H1 (cell line): ENCODE measurements around the gene DENND1A. TPM values are rescaled to one million over a fixed set of nuclear protein-coding genes. Genes with fewer than 3 reads are reported as not detected.

Experiments used
- CTCF ChIA-PET: fragments of 300-600 bp; sonication (Branson Sonifier 250); formaldehyde crosslinking; loops from one replicate; lab custom pipeline; 2021; ENCODE audit not compliant: partially characterized antibody; lab: Charles Lee
- POLR2A ChIA-PET: fragments of 300-600 bp; sonication (Branson Sonifier 250); formaldehyde crosslinking; loops from one replicate; lab custom pipeline; 2021; ENCODE audit warnings: inconsistent platforms; ENCODE audit not compliant: partially characterized antibody; lab: Charles Lee
- DNase-seq, 2 experiments: peaks; one replicate each; pipeline versions ENCODE4 v3.0.0 to v3.0.0-alpha.2; 2010 to 2022; ENCODE audit warnings: low spot score in 2 of 2, low read depth in 1 of 2, mixed read lengths in 1 of 2
- FAIRE-seq: peaks from 2 replicates; lab custom pipeline; 2011; peaks lifted over from hg19 to GRCh38; lab: Jason Lieb, UNC
- H2AFZ ChIP-seq: 2 replicates; pipeline ENCODE4 v1.8.1; 2012; ENCODE audit warnings: low read length, inconsistent platforms
- H2AK5ac ChIP-seq: 2 replicates; pipeline ENCODE4 v1.6.1; 2013; ENCODE audit warnings: low read depth, low read length
- H2BK120ac ChIP-seq: replicated peaks from 2 replicates; pipeline ENCODE3; 2013; ENCODE audit warnings: low read depth, low read length, inconsistent platforms
- H2BK12ac ChIP-seq: 2 replicates; pipeline ENCODE4 v1.6.1; 2013; ENCODE audit warnings: low read depth, low read length
- H2BK15ac ChIP-seq: 2 replicates; pipeline ENCODE4 v1.6.1; 2013; ENCODE audit warnings: low read length
- H2BK20ac ChIP-seq: 2 replicates; pipeline ENCODE4 v1.6.1; 2013; ENCODE audit warnings: low read length
- H2BK5ac ChIP-seq: 2 replicates; pipeline ENCODE4 v1.6.1; 2013; ENCODE audit warnings: low read depth, low read length
- H3K14ac ChIP-seq: 2 replicates; pipeline ENCODE4 v1.6.1; 2013; ENCODE audit warnings: inconsistent platforms; ENCODE audit not compliant: insufficient read length
- H3K18ac ChIP-seq: 2 replicates; pipeline ENCODE4 v1.6.1; 2013; ENCODE audit warnings: low read length; ENCODE audit errors: extremely low read depth
- H3K23ac ChIP-seq: 2 replicates; pipeline ENCODE4 v1.6.1; 2013; ENCODE audit warnings: inconsistent platforms; ENCODE audit not compliant: insufficient read length
- H3K23me2 ChIP-seq: 2 replicates; pipeline ENCODE4 v1.6.1; 2013; ENCODE audit warnings: low read depth, low read length
- H3K27ac ChIP-seq: 2 replicates; pipeline ENCODE4 v1.6.1; 2011; ENCODE audit warnings: low read depth, low read length, inconsistent platforms
- H3K27me3 ChIP-seq, 4 experiments: replicated peaks in 1 of 4; 1 replicate in 1 of 4; 2 replicates in 3 of 4; pipeline versions ENCODE4 v1.6.1 to v1.8.1; 2011 to 2013; ENCODE audit warnings: low read length in 3 of 4, mild to moderate bottlenecking in 3 of 4, inconsistent platforms in 2 of 4, mixed read lengths in 2 of 4, moderate library complexity in 1 of 4; ENCODE audit not compliant: control insufficient read depth in 3 of 4, insufficient read depth in 3 of 4; ENCODE audit errors: extremely low read depth in 1 of 4
- H3K36me3 ChIP-seq, 4 experiments: 2 replicates each; pipeline versions ENCODE4 v1.6.1 to v1.8.1; 2011 to 2013; ENCODE audit warnings: mild to moderate bottlenecking in 4 of 4, low read length in 3 of 4, moderate library complexity in 2 of 4, control low read depth in 1 of 4, inconsistent platforms in 1 of 4; ENCODE audit not compliant: insufficient read depth in 4 of 4, control insufficient read depth in 2 of 4
- H3K4ac ChIP-seq: replicated peaks from 2 replicates; pipeline ENCODE3; 2013; ENCODE audit warnings: low read length, low read depth, mixed read lengths, inconsistent platforms; ENCODE audit not compliant: insufficient read length
- H3K4me1 ChIP-seq, 4 experiments: replicated peaks in 1 of 4; 1 replicate in 1 of 4; 2 replicates in 3 of 4; pipeline versions ENCODE4 v1.6.1 to v1.8.1; 2011 to 2013; ENCODE audit warnings: low read length in 3 of 4, inconsistent platforms in 2 of 4, mixed read lengths in 1 of 4; ENCODE audit not compliant: insufficient read depth in 4 of 4, control insufficient read depth in 3 of 4
- H3K4me2 ChIP-seq, 2 experiments: 2 replicates each; pipeline versions ENCODE4 v1.6.1 to v1.8.1; 2011 to 2013; ENCODE audit warnings: low read depth in 2 of 2, low read length in 2 of 2, control low read depth in 1 of 2, inconsistent platforms in 1 of 2, mild to moderate bottlenecking in 1 of 2; ENCODE audit not compliant: insufficient read depth in 1 of 2
- H3K4me3 ChIP-seq, 4 experiments: fragments of 200-600, 300-600 bp in 1 of 4; sonication (generic), shearing (Covaris generic), sonication (Bioruptor Twin) in 1 of 4; 2 replicates each; pipeline versions ENCODE4 v1.5.1 to v1.8.1; 2011 to 2016; ENCODE audit warnings: low read length in 4 of 4, low read depth in 3 of 4, control low read depth in 2 of 4, inconsistent platforms in 2 of 4, mild to moderate bottlenecking in 2 of 4, mixed read lengths in 1 of 4, moderate library complexity in 1 of 4; ENCODE audit not compliant: insufficient read depth in 2 of 4; ENCODE audit errors: extremely low read depth in 1 of 4
- H3K56ac ChIP-seq: replicated peaks from 2 replicates; pipeline ENCODE3; 2013; ENCODE audit warnings: low read depth, mild to moderate bottlenecking, mixed read lengths, low read length, inconsistent platforms; ENCODE audit not compliant: insufficient read length
- H3K79me1 ChIP-seq: 2 replicates; pipeline ENCODE4 v1.6.1; 2013; ENCODE audit warnings: low read depth, low read length, control low read depth
- H3K79me2 ChIP-seq, 2 experiments: 2 replicates each; pipeline versions ENCODE4 v1.6.1 to v1.8.1; 2012 to 2013; ENCODE audit warnings: low read length in 2 of 2, mild to moderate bottlenecking in 2 of 2, inconsistent platforms in 1 of 2; ENCODE audit not compliant: insufficient read depth in 2 of 2, control insufficient read depth in 1 of 2
- H3K9ac ChIP-seq, 4 experiments: replicated peaks in 1 of 4; 1 replicate in 1 of 4; 2 replicates in 3 of 4; pipeline versions ENCODE4 v1.6.1 to v1.8.1; 2011 to 2013; ENCODE audit warnings: low read depth in 3 of 4, low read length in 3 of 4, control low read depth in 2 of 4, mild to moderate bottlenecking in 2 of 4, moderate library complexity in 2 of 4, inconsistent platforms in 1 of 4; ENCODE audit errors: extremely low read depth in 1 of 4
- H3K9me3 ChIP-seq, 2 experiments: 2 replicates each; pipeline versions ENCODE4 v1.6.1 to v1.8.1; 2012 to 2013; ENCODE audit warnings: mild to moderate bottlenecking in 2 of 2, moderate library complexity in 2 of 2, control low read depth in 1 of 2, inconsistent platforms in 1 of 2, low read depth in 1 of 2, low read length in 1 of 2, mixed read lengths in 1 of 2; ENCODE audit not compliant: insufficient read depth in 2 of 2
- H4K20me1 ChIP-seq, 2 experiments: replicated peaks in 1 of 2; 2 replicates each; pipeline versions ENCODE3 to v1.8.1; 2011 to 2013; ENCODE audit warnings: inconsistent platforms in 2 of 2, low read length in 2 of 2, mild to moderate bottlenecking in 1 of 2; ENCODE audit not compliant: insufficient read depth in 2 of 2, control insufficient read depth in 1 of 2
- H4K5ac ChIP-seq: 2 replicates; pipeline ENCODE4 v1.6.1; 2013; ENCODE audit warnings: low read length, low read depth, mixed read lengths, inconsistent platforms; ENCODE audit not compliant: insufficient read length
- H4K8ac ChIP-seq: 2 replicates; pipeline ENCODE4 v1.8.0; 2013; ENCODE audit warnings: mild to moderate bottlenecking, moderate library complexity, low read length, inconsistent platforms; ENCODE audit not compliant: insufficient read depth; ENCODE audit errors: extremely low read depth
- H4K91ac ChIP-seq: replicated peaks from 2 replicates; pipeline ENCODE3; 2013; ENCODE audit warnings: low read length, mixed read lengths, inconsistent platforms; ENCODE audit not compliant: insufficient read length
- BRCA1 ChIP-seq: IDR thresholded peaks from 2 replicates; pipeline ENCODE4 v1.6.1; 2012; ENCODE audit warnings: low read depth, low read length, improper control_type of control experiment
- CTBP2 ChIP-seq: IDR thresholded peaks from 2 replicates; pipeline ENCODE4 v1.7.0; 2011; ENCODE audit warnings: borderline replicate concordance, mild to moderate bottlenecking, moderate library complexity, mixed read lengths, low read length; ENCODE audit not compliant: insufficient read depth, insufficient read length
- FOSL1 ChIP-seq: IDR thresholded peaks from 2 replicates; pipeline ENCODE4 v1.6.1; 2011; ENCODE audit warnings: mild to moderate bottlenecking, low read depth, low read length, moderate library complexity; ENCODE audit not compliant: insufficient read depth
- KDM5A ChIP-seq: fragments of 200-600 bp; IDR thresholded peaks from 2 replicates; pipeline ENCODE4 v1.7.1; 2012; ENCODE audit warnings: mild to moderate bottlenecking, low read length, inconsistent platforms, mixed read lengths
- POLR2A ChIP-seq, 2 experiments: IDR thresholded peaks; 1 replicate in 1 of 2; 2 replicates in 1 of 2; pipeline ENCODE4 v1.6.1; 2011; ENCODE audit warnings: low read depth in 2 of 2, low read length in 2 of 2, mild to moderate bottlenecking in 2 of 2; ENCODE audit errors: control extremely low read depth in 1 of 2
- RAD21 ChIP-seq, 2 experiments: IDR thresholded peaks in 1 of 2; conservative IDR thresholded peaks in 1 of 2; 2 replicates each; pipeline ENCODE4 v1.6.1; 2011; ENCODE audit warnings: low read depth in 2 of 2, low read length in 2 of 2, improper control_type of control experiment in 1 of 2, inconsistent platforms in 1 of 2, mild to moderate bottlenecking in 1 of 2, moderate library complexity in 1 of 2
- SP1 ChIP-seq: IDR thresholded peaks from 2 replicates; pipeline ENCODE4 v1.6.1; 2011; ENCODE audit warnings: low read depth, low read length
- SP2 ChIP-seq: IDR thresholded peaks from 2 replicates; pipeline ENCODE4 v1.6.1; 2012; ENCODE audit warnings: mild to moderate bottlenecking, low read length, inconsistent platforms
- SUZ12 ChIP-seq: fragments of 200-600 bp; sonication (generic); IDR thresholded peaks from 2 replicates; pipeline ENCODE4 v1.6.1; 2012; ENCODE audit warnings: mild to moderate bottlenecking, inconsistent platforms, low read length, moderate library complexity, mixed read lengths
- TCF12 ChIP-seq: IDR thresholded peaks from 2 replicates; pipeline ENCODE4 v1.6.1; 2011; ENCODE audit warnings: low read depth, mild to moderate bottlenecking, low read length
- WGBS, 2 experiments: shearing (Covaris generic) in 1 of 2; methylation state at CpG; one replicate each; pipeline versions ENCODE4 v1.1.6 to v1.1.7; 2013 to 2015; ENCODE audit warnings: low lambda C conversion rate in 2 of 2, mixed read lengths in 2 of 2, inconsistent platforms in 1 of 2, low coverage in 1 of 2, missing lambda C conversion rate in 1 of 2; ENCODE audit not compliant: insufficient replicate concordance in 2 of 2, insufficient coverage in 1 of 2, insufficient read length in 1 of 2; ENCODE audit errors: extremely low coverage in 1 of 2, missing lambda C conversion rate in 1 of 2; 5-methylcytosine and 5-hydroxymethylcytosine counted together
- polyA plus RNA-seq, 7 experiments: library from polyadenylated mRNA; depleted of rRNA in 3 of 7; stranded (reverse) in 5 of 7; unstranded in 2 of 7; fragments of >200 nt in 5 of 7; fragments of 200-250 nt in 2 of 7; gene quantifications; 1 replicate in 5 of 7; 2 replicates in 1 of 7; 4 replicates in 1 of 7; pipeline versions ENCODE4 v1.2.1 to v1.2.3, GENCODE V29; 2011 to 2013; ENCODE audit warnings: missing spikeins in 2 of 7, mixed read lengths in 2 of 7
- total RNA-seq: library from RNA; stranded (reverse); fragmentation: NEBNext Ultra II Directional; extraction: Animal tissue kit (Norgen Biotek cat#: 25700); gene quantifications from 2 replicates; pipeline ENCODE4 v1.2.1, GENCODE V29; 2021
- TF ChIP-seq, protein P1 (sequence below): IDR thresholded peaks from 2 replicates; pipeline ENCODE4 v1.6.1; 2012; ENCODE audit warnings: low read length, inconsistent platforms

Gene DENND1A
- total and polyA plus RNA-seq, 2 of the 8 experiments (the other 6 are each of a cell fraction or from before 2014, with no cell fraction given) = 24.1 to 26.4 TPM

DNA sequence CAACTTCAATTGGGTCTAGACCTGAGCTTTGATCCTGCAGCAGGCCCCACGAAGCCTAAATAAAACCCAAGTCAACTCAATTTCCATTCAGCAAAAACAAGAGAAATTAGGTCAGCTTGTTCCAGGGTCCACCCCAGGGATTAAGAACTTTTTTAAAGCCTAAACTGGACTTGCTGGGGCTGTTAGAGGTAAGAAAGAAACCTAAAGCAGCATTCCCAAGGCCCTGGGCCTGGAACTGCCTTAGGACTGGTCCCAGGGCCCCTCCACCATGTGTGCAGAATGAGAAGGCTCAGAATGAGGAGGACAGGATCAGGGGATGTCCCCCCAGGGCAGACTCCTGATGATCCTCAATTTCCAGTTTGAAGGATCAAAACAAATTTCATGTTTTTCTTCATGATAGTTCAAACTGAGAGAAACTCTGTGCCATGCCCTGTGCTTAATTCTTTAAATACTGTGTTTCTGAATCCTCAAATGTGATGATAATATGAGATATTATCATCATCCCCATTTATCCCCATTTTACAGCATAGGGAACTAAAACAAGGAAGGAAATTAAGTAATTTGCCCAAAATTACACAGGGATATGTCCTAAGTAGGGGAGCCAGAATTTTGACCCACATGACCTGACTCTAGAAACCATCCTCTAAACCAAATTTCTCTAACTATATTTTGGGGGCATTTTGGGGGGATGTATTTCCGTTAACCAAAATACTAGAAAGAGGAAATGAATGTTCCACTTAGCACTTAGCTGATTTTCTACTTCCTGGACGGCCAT lies 64.5 kb downstream of the DENND1A start:
- Histone ChIP-seq H2AFZ (no peak overlapping the region), H2BK120ac (no peak overlapping the region), H2BK15ac (no peak overlapping the region), H4K20me1 (no peaks in the 10 kb centered on the region), H3K14ac (no peak overlapping the region), H3K56ac (no peak overlapping the region), H2AK5ac (no peak overlapping the region), H3K79me2 (no peaks in the 10 kb centered on the region), H2BK20ac (no peak overlapping the region), H4K5ac (no peak overlapping the region), H3K36me3 (no peaks in the 10 kb centered on the region), H3K79me1 (no peaks in the 10 kb centered on the region), H2BK12ac (no peak overlapping the region), H3K9ac (no peak overlapping the region), H3K18ac (peak overlapping the region; percentile 22; the same call in 1 of the 2 replicates), H3K4ac (peak overlapping the region; percentile 3), H3K23me2 (no peaks in the 10 kb centered on the region), H2BK5ac (no peak overlapping the region), H3K4me2 (peak overlapping the region in 1 of 2 experiments; percentile 49; a peak in 1 of 4 replicates), H4K91ac (no peak overlapping the region), H3K4me3 (no peak overlapping the region), H3K4me1 (peaks cover 7 to 35% (median 20%) of the 10 kb centered on the region in 4 experiments; a peak in 6 of 7 replicates), H4K8ac (no peak overlapping the region), H3K27me3 (peaks cover 0 to 4% (median 0%) of the 10 kb centered on the region in 4 experiments; a peak in 5 of 7 replicates), H3K27ac (no peak overlapping the region), H3K23ac (no peak overlapping the region), H3K9me3 (no peaks in the 10 kb centered on the region)
- 75% methylated on average over 3 of the region's 3 CpGs; no CpG with 5 or more reads in 1 of the 2 experiments for WGBS, 2 experiments
- FAIRE-seq (no peak), DNase-seq (no peak)
- POLR2A ChIA-PET = interaction anchor here (1.1 kb wide), 1 partner anchor 27 kb away, joined by 3 read pairs; no protein-coding TSS in a partner anchor
- CTCF ChIA-PET = interaction anchor here (0.7 to 0.9 kb wide), 2 partner anchors 17 to 425 kb away, joined by 3 read pairs; no protein-coding TSS in a partner anchor
- TF ChIP-seq FOSL1 = no peak
- TF ChIP-seq RAD21 (IDR thresholded peaks at IDR 0.05 in 1 of 2, conservative IDR thresholded peaks at IDR 0.05 in 1 of 2; ENCODE audit: low read depth in 2 of 2, low read length in 2 of 2) = no peak
- TF ChIP-seq KDM5A = no peak
- TF ChIP-seq, protein P1, sequence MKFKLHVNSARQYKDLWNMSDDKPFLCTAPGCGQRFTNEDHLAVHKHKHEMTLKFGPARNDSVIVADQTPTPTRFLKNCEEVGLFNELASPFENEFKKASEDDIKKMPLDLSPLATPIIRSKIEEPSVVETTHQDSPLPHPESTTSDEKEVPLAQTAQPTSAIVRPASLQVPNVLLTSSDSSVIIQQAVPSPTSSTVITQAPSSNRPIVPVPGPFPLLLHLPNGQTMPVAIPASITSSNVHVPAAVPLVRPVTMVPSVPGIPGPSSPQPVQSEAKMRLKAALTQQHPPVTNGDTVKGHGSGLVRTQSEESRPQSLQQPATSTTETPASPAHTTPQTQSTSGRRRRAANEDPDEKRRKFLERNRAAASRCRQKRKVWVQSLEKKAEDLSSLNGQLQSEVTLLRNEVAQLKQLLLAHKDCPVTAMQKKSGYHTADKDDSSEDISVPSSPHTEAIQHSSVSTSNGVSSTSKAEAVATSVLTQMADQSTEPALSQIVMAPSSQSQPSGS = no peak
- no peak for TF ChIP-seq TCF12
- no peak for TF ChIP-seq POLR2A (IDR thresholded peaks at IDR 0.05; ENCODE audit: control extremely low read depth in 1 of 2, low read depth in 2 of 2, low read length in 2 of 2)
- no peak for TF ChIP-seq SUZ12
- TF ChIP-seq BRCA1 = no peak
- TF ChIP-seq SP2 = no peak
- TF ChIP-seq CTBP2 = no peak
- TF ChIP-seq SP1 = no peak
